SK-N-SH (cell line): ENCODE measurements around the gene DPF3. TPM values are rescaled to one million over a fixed set of nuclear protein-coding genes. Genes with fewer than 3 reads are reported as not detected.

Experiments
- CTCF ChIA-PET: fragments of 300-600, 350-600 bp; formaldehyde crosslinking; extraction: SDS; loops from one replicate; lab custom pipeline; 2021; lab: Yijun Ruan, JAX
- POLR2A ChIA-PET: fragments of 350-600 bp; sonication (Branson Sonifier 250); formaldehyde crosslinking; extraction: SDS; loops from one replicate; lab custom pipeline; 2020; ENCODE audit warnings: antibody characterized with exemption, inconsistent platforms; lab: Yijun Ruan, JAX
- DNase-seq: peaks from one replicate; pipeline ENCODE4 v3.0.0; 2012
- H2AFZ ChIP-seq: fragments of 200-600 bp; sonication (generic); 2 replicates; pipeline ENCODE4 v1.8.1; 2016; ENCODE audit warnings: antibody characterized with exemption, mild to moderate bottlenecking, low read depth
- H3F3A ChIP-seq: fragments of 200-600 bp; sonication (generic); replicated peaks from 2 replicates; pipeline ENCODE3; 2016; ENCODE audit warnings: antibody characterized with exemption, mild to moderate bottlenecking; ENCODE audit not compliant: insufficient read depth
- H3K27ac ChIP-seq, 2 experiments: fragments of 200-500 bp in 1 of 2; fragments of 200-600 bp in 1 of 2; sonication (Bioruptor generic) in 1 of 2; sonication (generic), shearing (Covaris generic) in 1 of 2; 2 replicates each; pipeline versions ENCODE4 v1.5.1 to v1.6.1; 2014 to 2016; ENCODE audit warnings: low read depth in 2 of 2, inconsistent platforms in 1 of 2, low read length in 1 of 2, mild to moderate bottlenecking in 1 of 2, mixed read lengths in 1 of 2
- H3K27me3 ChIP-seq: fragments of 200-600 bp; sonication (generic), shearing (Covaris generic); 2 replicates; pipeline ENCODE4 v1.6.1; 2016; ENCODE audit warnings: mixed run types; ENCODE audit not compliant: insufficient read depth
- H3K36me3 ChIP-seq, 2 experiments: fragments of 200-500 bp in 1 of 2; fragments of 200-600 bp in 1 of 2; sonication (Bioruptor generic) in 1 of 2; sonication (generic) in 1 of 2; replicated peaks in 1 of 2; 2 replicates each; pipeline versions ENCODE3 to v1.5.1; 2014 to 2016; ENCODE audit warnings: low read length in 1 of 2, mild to moderate bottlenecking in 1 of 2; ENCODE audit not compliant: insufficient read depth in 2 of 2, control insufficient read depth in 1 of 2
- H3K4me1 ChIP-seq, 2 experiments: fragments of 200-500 bp in 1 of 2; fragments of 200-600 bp in 1 of 2; sonication (Bioruptor generic) in 1 of 2; sonication (generic), shearing (Covaris generic) in 1 of 2; 2 replicates each; pipeline versions ENCODE4 v1.5.1 to v1.6.1; 2014 to 2016; ENCODE audit warnings: low read depth in 1 of 2, low read length in 1 of 2, mixed run types in 1 of 2; ENCODE audit not compliant: insufficient read depth in 2 of 2, control insufficient read depth in 1 of 2
- H3K4me2 ChIP-seq: fragments of 200-600 bp; sonication (generic), shearing (Covaris generic); 2 replicates; pipeline ENCODE4 v1.6.1; 2017; ENCODE audit warnings: mixed run types
- H3K4me3 ChIP-seq, 2 experiments: fragments of 200-500 bp in 1 of 2; fragments of 200-600 bp in 1 of 2; sonication (Bioruptor generic) in 1 of 2; sonication (generic), shearing (Covaris generic) in 1 of 2; 2 replicates each; pipeline versions ENCODE4 v1.5.1 to v1.8.1; 2014 to 2016; ENCODE audit warnings: low read depth in 2 of 2, inconsistent platforms in 1 of 2, low read length in 1 of 2, mild to moderate bottlenecking in 1 of 2, mixed read lengths in 1 of 2, moderate library complexity in 1 of 2
- H3K79me2 ChIP-seq: fragments of 200-600 bp; sonication (generic); 2 replicates; pipeline ENCODE4 v1.8.1; 2017; ENCODE audit warnings: mild to moderate bottlenecking; ENCODE audit not compliant: insufficient read depth
- H3K9ac ChIP-seq: fragments of 200-600 bp; sonication (generic); 2 replicates; pipeline ENCODE4 v1.6.1; 2017; ENCODE audit warnings: mixed run types
- H3K9me2 ChIP-seq: fragments of 200-600 bp; sonication (generic); 2 replicates; pipeline ENCODE4 v1.6.1; 2017; ENCODE audit warnings: mixed run types
- H3K9me3 ChIP-seq: fragments of 200-600 bp; sonication (generic); 2 replicates; pipeline ENCODE4 v1.6.1; 2017; ENCODE audit warnings: mixed run types, mild to moderate bottlenecking, moderate library complexity
- H4K20me1 ChIP-seq: fragments of 200-600 bp; sonication (generic); 2 replicates; pipeline ENCODE4 v1.6.1; 2017; ENCODE audit warnings: mild to moderate bottlenecking, mixed run types; ENCODE audit not compliant: insufficient read depth
- CHD2 ChIP-seq: fragments of 150-350 bp; IDR thresholded peaks from 2 replicates; pipeline ENCODE4 v1.6.1; 2018; ENCODE audit warnings: low read length; ENCODE audit not compliant: partially characterized antibody
- CTCF ChIP-seq: fragments of 200-600 bp; sonication (generic); IDR thresholded peaks from 2 replicates; pipeline ENCODE4 v1.6.1; 2017; ENCODE audit warnings: antibody characterized with exemption, mild to moderate bottlenecking, moderate library complexity
- ELF1 ChIP-seq: IDR thresholded peaks from 2 replicates; pipeline ENCODE4 v1.4.0; 2012
- EP300 ChIP-seq, 2 experiments: IDR thresholded peaks; 2 replicates each; pipeline versions ENCODE4 v1.4.0 to v1.6.1; 2012; ENCODE audit warnings: borderline replicate concordance in 1 of 2, low read depth in 1 of 2, low read length in 1 of 2
- FOXM1 ChIP-seq: IDR thresholded peaks from 2 replicates; pipeline ENCODE4 v1.4.0; 2012; ENCODE audit warnings: low read depth, mild to moderate bottlenecking
- GATA2 ChIP-seq: sonication (generic); formaldehyde crosslinking; IDR thresholded peaks from 2 replicates; pipeline ENCODE4 v1.5.0; 2020; ENCODE audit warnings: mild to moderate bottlenecking, missing genetic modification reagents
- MEF2A ChIP-seq: IDR thresholded peaks from 2 replicates; pipeline ENCODE4 v1.4.0; 2012; ENCODE audit warnings: low read depth, borderline replicate concordance
- NRF1 ChIP-seq: IDR thresholded peaks from 2 replicates; pipeline ENCODE4 v1.6.1; 2012; ENCODE audit warnings: low read depth, mild to moderate bottlenecking, low read length
- PBX3 ChIP-seq: IDR thresholded peaks from 2 replicates; pipeline ENCODE4; 2012
- POLR2AphosphoS5 ChIP-seq: IDR thresholded peaks from 2 replicates; pipeline ENCODE4 v1.6.1; 2012; ENCODE audit warnings: low read depth, low read length
- RCOR1 ChIP-seq: fragments of 150-350 bp; IDR thresholded peaks from 2 replicates; pipeline ENCODE4 v1.6.1; 2017; ENCODE audit warnings: antibody characterized with exemption, low read length
- REST ChIP-seq: IDR thresholded peaks from 2 replicates; pipeline ENCODE4 v1.6.1; 2012; ENCODE audit warnings: mild to moderate bottlenecking, low read depth, low read length, moderate library complexity
- RFX5 ChIP-seq: IDR thresholded peaks from 2 replicates; pipeline ENCODE4 v1.6.1; 2012; ENCODE audit warnings: mild to moderate bottlenecking, improper control_type of control experiment, low read length
- SIN3A ChIP-seq: IDR thresholded peaks from 2 replicates; pipeline ENCODE4 v1.6.1; 2012; ENCODE audit warnings: low read depth, mild to moderate bottlenecking, low read length, moderate library complexity, borderline replicate concordance
- SMC3 ChIP-seq: IDR thresholded peaks from 2 replicates; pipeline ENCODE4 v1.6.1; 2012; ENCODE audit warnings: low read depth, low read length, improper control_type of control experiment
- TEAD4 ChIP-seq: IDR thresholded peaks from 2 replicates; pipeline ENCODE4 v1.4.0; 2012; ENCODE audit warnings: mild to moderate bottlenecking, borderline replicate concordance; ENCODE audit not compliant: insufficient read depth
- USF2 ChIP-seq: fragments of 150-350 bp; IDR thresholded peaks from 2 replicates; pipeline ENCODE4 v1.6.1; 2017; ENCODE audit warnings: antibody characterized with exemption, low read length, low read depth, borderline replicate concordance
- ZBTB33 ChIP-seq: IDR thresholded peaks from 2 replicates; pipeline ENCODE4 v1.4.0; 2012; ENCODE audit warnings: low read depth, borderline replicate concordance
- WGBS: methylation state at CpG from one replicate; pipeline ENCODE4 v1.1.6; 2017; ENCODE audit warnings: low lambda C conversion rate; 5-methylcytosine and 5-hydroxymethylcytosine counted together
- polyA plus RNA-seq, 3 experiments: library from polyadenylated mRNA; depleted of rRNA; stranded (reverse); fragments of >200 nt; gene quantifications; 2 replicates each; pipeline ENCODE4 v1.2.3, GENCODE V29; 2012

Gene DPF3
- polyA plus RNA-seq, 1 of the 3 experiments (the other 2 are of a cell fraction) = 2.8 TPM

GRCh38 chr14:72887514-72887913, 6.4 kb downstream of the DPF3 start:
- H3K79me2 ChIP-seq = no peaks in the 10 kb centered on the region
- H3F3A ChIP-seq = no peaks in the 10 kb centered on the region
- no peak overlapping the region for H3K4me3 ChIP-seq
- CTCF ChIA-PET = interaction anchor here (1.2 to 2.2 kb wide), 6 partner anchors 16 to 374 kb away, joined by 3 to 7 read pairs (median 4); no protein-coding TSS in a partner anchor
- H3K36me3 ChIP-seq = no peaks in the 10 kb centered on the region
- no peak overlapping the region for H3K4me2 ChIP-seq
- DNase-seq = no peak
- POLR2A ChIA-PET = no interaction called here
- H3K27me3 ChIP-seq = peaks cover 17% of the 10 kb centered on the region
- no peaks in the 10 kb centered on the region for H3K9me2 ChIP-seq
- WGBS = 65% methylated on average over 3 of the region's 3 CpGs
- no peaks in the 10 kb centered on the region for H3K9me3 ChIP-seq
- no peak overlapping the region for H3K27ac ChIP-seq
- peaks cover 0 to 14% of the 10 kb centered on the region in 2 experiments; a peak in 3 of 4 replicates for H3K4me1 ChIP-seq
- no peak overlapping the region for H2AFZ ChIP-seq
- no peak for TF ChIP-seq ELF1
- TF ChIP-seq EP300 (IDR thresholded peaks at IDR 0.05; ENCODE audit: borderline replicate concordance in 1 of 2, low read depth in 1 of 2, low read length in 1 of 2) = no peak
- no peak for TF ChIP-seq SIN3A
- no peak for TF ChIP-seq MEF2A
- no peak for TF ChIP-seq NRF1
- no peaks in the 10 kb centered on the region for H4K20me1 ChIP-seq
- H3K9ac ChIP-seq = no peak overlapping the region

- Histone ChIP-seq H3K79me2 (no peaks in the 10 kb centered on the region), H3K27ac (no peak overlapping the region)
- WGBS = 85% methylated on average over 4 of the region's 4 CpGs
- no peak for TF ChIP-seq EP300 (IDR thresholded peaks at IDR 0.05; ENCODE audit: borderline replicate concordance in 1 of 2, low read depth in 1 of 2, low read length in 1 of 2)
- no peak for TF ChIP-seq SMC3
- no peak for TF ChIP-seq CTCF
- TF ChIP-seq ZBTB33 = no peak
- TF ChIP-seq NRF1 = no peak
- TF ChIP-seq USF2 = no peak
- TF ChIP-seq REST = no peak
- no peak for TF ChIP-seq POLR2AphosphoS5
- TF ChIP-seq RFX5 = no peak
- no peak for TF ChIP-seq PBX3
- TF ChIP-seq RCOR1 = no peak
- no peak for TF ChIP-seq GATA2 (CRISPR knock-in tag)
- TF ChIP-seq TEAD4 = no peak
- no peak for TF ChIP-seq FOXM1
- no peak for TF ChIP-seq ELF1
- TF ChIP-seq MEF2A = no peak
- TF ChIP-seq CHD2 = no peak
Measured at GRCh38 chr14:72884386-72884785, 9.5 kb downstream of the DPF3 start.

More at GRCh38 chr14:72884386-72884785, 9.5 kb downstream of the DPF3 start:
- no peaks in the 10 kb centered on the region for H3F3A ChIP-seq
- H3K4me2 ChIP-seq = no peak overlapping the region
- H3K4me3 ChIP-seq = no peak overlapping the region
- H3K4me1 ChIP-seq = no peaks in the 10 kb centered on the region; a peak in 2 of 4 replicates
- H3K27me3 ChIP-seq = no peaks in the 10 kb centered on the region
- H3K9ac ChIP-seq = no peak overlapping the region
- H3K9me2 ChIP-seq = no peaks in the 10 kb centered on the region
- no peaks in the 10 kb centered on the region for H3K9me3 ChIP-seq
- ChIA-PET POLR2A (no interaction called here), CTCF (interaction anchor here (1.0 to 2.3 kb wide), 3 partner anchors 8 to 364 kb away, joined by 3 to 5 read pairs (median 4); partner anchors contain the start of gene DPF3)
- no peaks in the 10 kb centered on the region for H3K36me3 ChIP-seq
- H2AFZ ChIP-seq = no peak overlapping the region
- DNase-seq = no peak
- no peaks in the 10 kb centered on the region for H4K20me1 ChIP-seq
